GM20431 (cell line): Measurements from ENCODE around the gene SQSTM1.
"Not testable (repeated sequence)": the region's sequence is repeated elsewhere in the genome, so short reads cannot be mapped to it uniquely, and the experiment has no call there.

Source experiments
- in situ Hi-C: fragments of 300-500 bp; cut with MseI, MboI; formaldehyde crosslinking; loops from one replicate; pipeline ENCODE4 v1.15.0; 2020; ENCODE audit warnings: low sequenced_read_pairs; ENCODE audit not compliant: unreplicated experiment

SQSTM1 gene

DNA sequence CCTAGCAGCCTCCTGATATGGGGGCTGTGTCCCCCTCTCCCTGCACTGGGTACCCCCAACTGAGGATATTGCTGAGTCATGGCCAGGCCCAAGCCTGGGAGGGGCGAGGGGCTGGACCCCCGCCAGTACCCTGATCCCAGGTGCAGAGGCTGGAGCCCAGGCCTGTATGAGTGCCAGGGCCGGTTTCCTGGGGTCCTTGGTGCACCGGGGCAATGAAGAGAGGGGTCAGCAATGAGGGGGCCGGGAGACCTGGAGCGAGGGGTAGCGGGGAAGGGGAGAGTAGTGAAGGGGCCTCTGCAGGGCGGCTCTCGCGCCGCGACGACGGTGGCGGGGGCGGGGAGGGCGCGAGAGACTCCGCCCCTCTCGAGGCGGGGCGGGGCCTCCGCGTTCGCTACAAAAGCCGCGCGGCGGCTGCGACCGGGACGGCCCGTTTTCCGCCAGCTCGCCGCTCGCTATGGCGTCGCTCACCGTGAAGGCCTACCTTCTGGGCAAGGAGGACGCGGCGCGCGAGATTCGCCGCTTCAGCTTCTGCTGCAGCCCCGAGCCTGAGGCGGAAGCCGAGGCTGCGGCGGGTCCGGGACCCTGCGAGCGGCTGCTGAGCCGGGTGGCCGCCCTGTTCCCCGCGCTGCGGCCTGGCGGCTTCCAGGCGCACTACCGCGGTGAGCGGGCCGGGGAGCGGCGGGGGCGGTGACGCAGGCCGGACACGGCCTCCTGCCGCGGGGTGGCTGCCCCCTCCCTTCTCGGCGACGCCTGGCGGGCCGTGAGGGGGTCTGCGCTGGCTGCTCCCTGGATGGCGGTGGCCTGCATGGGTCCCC lies at the start of gene SQSTM1:
Gene SQSTM1 (plus strand): TSS at position 423 of the 815 bp plus-strand sequence. CDS start 32 bp downstream, at position 455.
- in situ Hi-C loops: no loop called here

DNA sequence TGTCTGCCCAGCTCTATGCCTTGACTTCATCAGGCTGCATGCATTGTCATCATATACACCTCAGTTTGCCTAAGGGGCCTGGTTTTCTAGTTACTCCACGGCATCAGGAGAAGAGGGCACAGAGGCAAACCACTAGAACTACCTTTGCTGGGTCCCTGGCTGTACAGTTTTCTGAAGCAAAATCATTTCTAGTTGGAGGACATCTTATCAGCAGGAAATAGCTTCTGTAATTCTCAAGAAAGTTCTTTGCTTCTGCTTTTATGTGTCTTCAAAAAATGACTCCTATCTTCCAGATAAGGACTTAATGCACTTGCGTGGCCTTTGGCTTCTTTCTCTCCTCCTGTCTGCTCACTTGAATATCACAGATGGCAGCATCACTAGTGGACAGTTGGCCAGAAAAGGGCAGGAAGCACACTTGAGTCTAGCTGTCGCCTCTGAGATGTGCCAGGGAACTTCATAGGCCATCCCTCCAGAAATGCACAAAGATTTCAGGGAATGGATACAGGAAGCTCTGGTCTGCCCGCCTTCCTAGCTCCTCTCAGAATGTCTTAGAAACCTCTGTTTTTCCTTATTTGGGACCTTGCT lies 49.3 kb upstream of the SQSTM1 start:
- in situ Hi-C loops: no loop called here

DNA sequence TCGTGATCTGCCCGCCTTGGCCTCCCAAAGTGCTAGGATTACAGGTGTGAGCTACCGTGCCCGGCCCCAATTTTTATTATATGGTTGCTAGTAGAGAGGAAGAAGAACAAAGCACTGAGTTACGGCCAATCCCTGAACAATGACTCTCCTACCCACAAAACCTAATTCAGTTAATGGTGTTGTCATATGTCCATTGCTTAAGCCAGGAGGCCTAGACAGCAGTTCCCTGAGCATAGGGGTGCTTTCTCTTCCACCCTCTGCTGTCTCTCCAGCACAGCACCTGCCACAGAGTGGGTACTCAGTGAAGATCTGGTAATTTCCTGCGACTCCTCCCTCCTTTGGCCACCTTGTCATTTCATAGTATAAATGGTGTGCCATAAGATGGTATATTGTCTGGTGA lies 48.4 kb upstream of the SQSTM1 start:
- in situ Hi-C loops: no loop called here

GRCh38 chr5:179773686-179774040 lies 47.0 kb upstream of the SQSTM1 start:
- in situ Hi-C loops: no loop called here

DNA sequence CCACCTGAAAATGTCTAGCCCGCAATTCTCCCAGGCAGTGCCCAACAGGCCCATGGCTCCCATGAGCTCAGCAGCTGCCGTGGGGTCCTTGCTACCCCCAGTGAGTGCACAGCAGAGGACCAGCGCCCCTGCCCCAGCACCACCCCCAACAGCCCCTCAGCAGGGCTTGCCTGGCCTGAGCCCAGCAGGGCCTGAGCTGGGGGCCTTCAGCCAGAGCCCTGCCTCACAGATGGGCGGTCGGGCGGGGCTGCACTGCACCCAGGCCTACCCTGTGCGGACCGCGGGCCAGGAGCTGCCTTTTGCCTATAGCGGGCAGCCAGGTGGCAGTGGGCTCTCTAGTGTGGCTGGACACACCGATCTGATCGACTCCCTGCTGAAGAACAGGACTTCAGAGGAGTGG lies 46.3 kb upstream of the SQSTM1 start:
- in situ Hi-C loops: no loop called here

- in situ Hi-C loops: no loop called here
Observed at GRCh38 chr5:179776411-179776938, 44.2 kb upstream of the SQSTM1 start.

DNA sequence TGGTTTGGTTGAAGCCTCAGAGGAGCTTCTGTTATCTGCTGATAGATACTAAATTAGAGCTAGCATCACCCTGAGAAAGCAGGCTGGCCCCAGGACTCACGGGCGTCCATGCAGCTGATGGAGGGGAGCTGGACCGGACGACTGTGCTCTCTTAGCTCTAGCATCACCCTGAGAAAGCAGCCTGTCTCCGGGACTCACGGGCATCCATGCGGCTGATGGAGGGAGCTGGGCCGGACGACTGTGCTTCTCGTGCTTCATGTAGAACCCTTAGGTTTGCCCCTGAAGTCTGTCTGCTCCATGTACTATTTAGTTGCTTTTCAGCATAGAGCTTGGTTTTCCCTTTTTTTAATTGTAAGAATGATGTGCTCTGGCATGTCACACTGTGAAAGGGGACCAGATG lies 43.2 kb upstream of the SQSTM1 start:
- in situ Hi-C loops: no loop called here

DNA sequence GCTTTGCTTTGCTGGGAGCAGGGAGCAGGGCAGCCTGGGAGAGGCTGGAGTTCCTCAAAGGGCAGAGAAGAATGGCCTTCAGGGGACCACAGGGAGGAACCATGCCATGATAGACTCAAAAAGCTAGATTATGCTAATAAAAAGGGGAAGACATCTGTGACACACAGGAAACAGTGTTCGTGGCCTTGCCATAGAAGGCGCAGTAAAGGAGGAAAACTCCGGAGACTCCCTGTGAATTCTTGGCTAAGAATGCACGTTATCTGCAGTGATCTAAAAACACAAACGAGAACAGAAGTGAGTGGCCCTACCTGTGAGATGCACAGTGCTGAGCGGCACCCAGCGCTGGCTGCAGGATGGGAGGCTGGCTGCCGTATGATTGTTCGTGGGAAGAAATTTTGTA lies 42.8 kb upstream of the SQSTM1 start:
- in situ Hi-C loops: no loop called here

- in situ Hi-C loops: no loop called here
Observed at GRCh38 chr5:179778591-179778990, 42.1 kb upstream of the SQSTM1 start.

GRCh38 chr5:179779826-179780225 lies 40.9 kb upstream of the SQSTM1 start:
- in situ Hi-C loops: no loop called here

- in situ Hi-C loops: no loop called here
Observed at GRCh38 chr5:179780362-179780761, 40.3 kb upstream of the SQSTM1 start.

GRCh38 chr5:179781846-179782245 lies 38.9 kb upstream of the SQSTM1 start:
- in situ Hi-C loops: no loop called here

DNA sequence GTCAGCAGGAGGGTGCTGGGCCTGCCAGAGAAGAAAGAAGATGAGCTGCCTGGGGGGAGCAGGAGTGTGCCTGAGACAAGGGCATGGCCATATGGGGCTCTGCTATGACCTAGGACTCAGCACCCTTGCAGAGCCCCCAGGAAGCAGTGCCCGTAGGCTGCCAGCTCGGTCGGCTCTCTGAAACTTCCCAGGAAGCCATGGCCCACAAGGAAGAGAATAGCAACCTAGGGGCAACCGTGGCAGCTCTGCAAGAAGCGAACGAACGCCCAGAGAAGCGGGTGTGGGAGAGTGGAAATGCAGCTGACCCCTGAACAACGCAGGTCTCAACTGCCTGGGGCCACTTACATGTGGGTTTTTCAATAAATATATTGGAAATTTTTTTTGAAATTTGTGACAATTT lies 37.6 kb upstream of the SQSTM1 start:
- in situ Hi-C loops: no loop called here

- in situ Hi-C loops: no loop called here
Observed at GRCh38 chr5:179786861-179787260, 33.8 kb upstream of the SQSTM1 start.

DNA sequence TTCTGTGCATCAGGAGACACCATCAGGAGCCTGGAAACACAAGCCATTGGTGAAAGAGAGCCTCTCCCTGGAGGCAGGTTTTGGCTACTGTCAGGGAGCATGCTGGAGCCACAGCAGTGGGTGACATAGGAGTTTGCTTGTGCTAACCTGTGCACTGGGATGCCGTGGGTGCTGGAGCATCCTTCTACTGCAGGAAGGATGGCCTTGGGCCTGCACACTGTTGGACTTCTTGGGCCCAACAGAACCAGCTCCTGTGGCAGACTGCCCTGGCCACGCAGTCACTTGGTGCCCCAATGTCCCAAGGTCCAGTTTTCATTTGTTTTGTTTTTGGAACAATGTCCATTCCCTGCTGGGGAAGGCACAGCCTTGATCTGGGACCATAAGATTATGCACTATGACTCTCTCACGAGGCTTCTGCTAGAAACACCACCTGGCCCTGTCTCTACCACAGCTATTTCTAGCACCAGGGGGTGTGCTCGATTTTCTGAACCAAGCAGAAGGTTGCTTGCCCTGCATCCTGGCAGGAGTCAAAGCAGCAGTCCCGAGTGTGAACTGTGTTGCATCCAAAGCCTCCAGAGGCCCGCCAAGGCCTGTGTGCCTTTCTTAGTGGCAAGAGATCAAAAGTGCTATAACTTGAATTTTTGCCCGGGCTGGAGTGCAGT lies 32.4 kb upstream of the SQSTM1 start:
- in situ Hi-C loops: no loop called here

- in situ Hi-C loops: not testable (repeated sequence)
Observed at GRCh38 chr5:179789278-179789677, 31.4 kb upstream of the SQSTM1 start.

- in situ Hi-C loops: no loop called here
Observed at GRCh38 chr5:179791881-179792611, 28.7 kb upstream of the SQSTM1 start.

DNA sequence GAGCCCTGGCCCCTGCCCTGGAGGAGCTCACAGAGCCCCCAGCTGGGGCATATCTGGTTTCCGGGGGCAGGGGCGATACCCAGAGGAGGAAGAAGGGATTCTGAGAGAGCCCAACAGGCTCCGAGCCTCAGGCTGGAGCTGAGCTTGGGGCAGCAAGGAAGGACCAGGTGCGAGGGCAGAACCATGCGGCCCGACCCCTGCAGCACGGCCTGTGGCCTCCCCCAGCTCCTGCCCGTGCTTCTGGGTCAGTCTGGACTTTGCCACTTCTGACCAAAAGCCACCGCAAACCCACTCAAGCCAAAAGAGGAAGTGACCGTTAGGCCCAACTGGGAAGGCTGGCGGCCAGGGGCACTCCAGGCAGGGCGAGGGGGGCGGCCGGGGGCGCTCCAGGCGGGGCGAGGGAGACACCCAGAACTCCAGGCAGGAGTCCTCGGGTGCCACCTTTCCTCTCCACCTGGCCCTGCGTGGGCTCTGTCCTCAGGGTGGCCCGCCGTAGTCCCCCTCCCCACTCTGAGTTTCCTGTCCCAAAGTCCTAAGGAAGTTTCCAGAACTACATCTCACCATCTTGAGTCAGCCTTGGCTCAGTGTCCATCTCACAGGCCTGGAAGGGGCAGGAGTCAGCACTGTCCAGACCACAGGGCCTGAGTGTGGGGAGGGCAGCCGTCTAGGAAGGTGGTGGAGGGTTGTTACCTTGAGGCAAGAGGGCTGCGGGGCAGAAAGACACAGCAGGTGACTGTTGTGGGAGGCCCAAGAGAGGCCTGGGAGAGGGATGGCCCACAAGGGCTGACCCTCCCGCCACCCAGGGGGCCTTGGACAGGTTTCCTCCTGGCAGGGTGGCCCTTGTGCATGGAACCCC lies 27.9 kb upstream of the SQSTM1 start:
- in situ Hi-C loops: no loop called here

DNA sequence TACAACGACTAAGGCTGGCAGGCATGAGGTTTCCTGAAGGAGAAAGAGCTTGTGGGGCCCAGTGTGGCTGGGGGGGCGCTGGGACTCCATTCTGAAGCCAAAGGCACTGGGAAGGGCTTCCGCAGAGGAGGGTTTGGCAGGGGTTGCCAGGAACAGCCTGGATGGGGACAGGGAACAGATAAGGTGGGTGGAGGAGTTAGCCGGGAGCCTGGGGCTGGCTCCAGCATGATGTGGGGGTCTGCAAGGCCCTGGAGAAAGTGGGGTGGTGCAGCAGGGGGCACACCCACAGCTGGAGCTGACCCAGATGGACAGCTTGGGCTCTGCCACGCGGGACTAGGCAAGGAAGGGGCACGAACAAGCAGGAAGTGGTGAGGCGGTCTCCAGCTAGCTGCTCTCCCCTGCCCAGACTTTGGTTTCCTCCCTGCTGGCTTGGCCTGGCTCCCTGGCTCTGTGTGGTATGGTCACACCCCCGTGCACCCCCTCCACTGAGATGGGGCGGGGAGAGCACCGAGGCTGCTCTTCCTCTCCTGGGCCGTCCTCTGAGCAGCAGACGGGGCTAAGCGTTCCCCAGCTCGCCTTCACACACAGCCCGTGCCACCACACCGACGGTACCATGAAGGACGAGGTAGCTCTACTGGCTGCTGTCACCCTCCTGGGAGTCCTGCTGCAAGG lies 27.1 kb upstream of the SQSTM1 start, which contains the start of gene LTC4S:
Gene LTC4S (plus strand): TSS at position 519 of the 672 bp plus-strand sequence. CDS start 95 bp downstream, at position 614.
- in situ Hi-C loops: no loop called here
